RWPE1 (cell line): Measurements from ENCODE around the gene EFEMP1.
A peak's percentile ranks its signal among the peaks of the same experiment; 100 is the strongest.
"Not testable (repeated sequence)": the region's sequence is repeated elsewhere in the genome, so short reads cannot be mapped to it uniquely, and the experiment has no call there.

ENCODE experiments used
- CTCF ChIA-PET: fragments of 350-600 bp; sonication (Branson Sonifier 250); formaldehyde crosslinking; extraction: SDS; loops from one replicate; lab custom pipeline; 2021; lab: Yijun Ruan, JAX
- POLR2A ChIA-PET: fragments of 400-600 bp; formaldehyde crosslinking; extraction: SDS; loops from one replicate; lab custom pipeline; 2020; ENCODE audit warnings: antibody characterized with exemption; ENCODE audit not compliant: low non-redundant PET; lab: Yijun Ruan, JAX
- DNase-seq: peaks from one replicate; pipeline ENCODE4 v3.0.0; 2012; ENCODE audit warnings: low spot score
- H3K27ac ChIP-seq: fragments of 450-650 bp; 2 replicates; pipeline ENCODE4 v1.5.1; 2017
- CTCF ChIP-seq: fragments of 450-650 bp; conservative IDR thresholded peaks from 2 replicates; pipeline ENCODE4 v1.5.1; 2017; ENCODE audit warnings: low read depth, mild to moderate bottlenecking

The EFEMP1 gene

GRCh38 chr2:55827855-55828254 lies 95.7 kb downstream of the EFEMP1 start:
- no peak for TF ChIP-seq CTCF
- no peak for DNase-seq
- POLR2A ChIA-PET, result no interaction called here
- CTCF ChIA-PET, result interaction anchor here (0.7 to 1.0 kb wide), 3 partner anchors 47 to 133 kb away, joined by 3 to 7 read pairs (median 3); no protein-coding TSS in a partner anchor
- H3K27ac ChIP-seq, result no peak overlapping the region

GRCh38 chr2:55827428-55827827 lies 96.2 kb downstream of the EFEMP1 start:
- CTCF ChIA-PET, result interaction anchor here (0.6 to 1.0 kb wide), 2 partner anchors 71 to 95 kb away, joined by 3 to 4 read pairs; no protein-coding TSS in a partner anchor
- peak; percentile 26 for DNase-seq
- H3K27ac ChIP-seq, POLR2A ChIA-PET: not testable (repeated sequence)

- no peak overlapping the region for H3K27ac ChIP-seq
- CTCF ChIA-PET, result no interaction called here
- POLR2A ChIA-PET, result no interaction called here
- TF ChIP-seq CTCF, result no peak
- DNase-seq, result no peak
These were observed 97.3 kb downstream of the EFEMP1 start for GRCh38 chr2:55826246-55826645.

- ChIA-PET CTCF (interaction anchor here (1.0 kb wide), 1 partner anchor 136 kb away, joined by 5 read pairs; no protein-coding TSS in a partner anchor), POLR2A (no interaction called here)
- H3K27ac ChIP-seq, result no peak overlapping the region
- TF ChIP-seq CTCF, result no peak
- no peak for DNase-seq
These were observed 99.0 kb downstream of the EFEMP1 start for GRCh38 chr2:55824551-55825096.
